Measurements from ENCODE around the gene LRRC45. TPM values are rescaled to one million over a fixed set of nuclear protein-coding genes. Genes with fewer than 3 reads are reported as not detected.

LRRC45 gene
- total and polyA plus RNA-seq, 9 of the 15 experiments (the other 6 are each of a cell fraction or from before 2014, with no cell fraction given): 3.5 to 21.5 (median 11.2) TPM; not detected in 2

DNA sequence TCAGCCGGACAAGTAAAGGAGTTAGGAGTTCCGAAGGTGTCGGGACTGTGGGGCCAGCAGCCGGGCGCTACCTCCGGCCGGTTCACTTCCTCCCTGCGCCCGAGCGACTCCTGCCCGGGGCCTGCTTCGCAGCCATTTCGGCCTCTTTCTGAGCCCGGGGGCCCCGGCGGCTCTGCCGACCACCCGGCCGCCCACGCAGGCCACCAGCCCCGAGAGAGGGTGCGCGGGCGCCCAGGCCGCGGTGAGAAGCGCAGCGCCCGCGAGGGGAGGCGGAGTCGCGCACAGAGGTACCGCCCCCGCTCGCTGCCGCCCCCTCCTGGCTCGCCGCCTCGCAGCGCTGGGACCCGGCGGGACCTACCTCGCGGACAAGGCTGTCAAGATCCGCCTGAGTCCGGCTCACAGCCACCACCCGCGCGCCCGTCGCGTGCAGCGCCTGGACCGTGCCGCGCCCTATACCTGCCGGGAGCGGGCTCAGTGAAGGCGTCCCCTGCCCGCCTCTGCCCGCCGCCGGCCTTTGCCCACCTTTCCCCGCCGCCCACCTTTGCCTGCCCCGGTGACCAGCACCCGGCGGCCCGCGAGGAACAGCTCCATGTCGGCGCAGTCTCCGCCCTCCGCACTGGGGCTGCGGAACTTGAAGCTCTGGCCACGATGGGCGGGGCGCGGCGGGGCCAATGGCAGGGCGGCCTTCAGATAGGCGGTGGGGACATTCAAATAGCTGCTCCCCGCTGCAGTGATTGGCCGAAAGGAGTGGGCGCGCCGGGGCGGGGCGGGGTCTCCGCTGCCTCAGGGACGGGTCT lies 14.2 kb downstream of the LRRC45 start, which contains the start of gene DCXR (continued):
- TF ChIP-seq TGIF2 (CRISPR knock-in tag; IDR thresholded peaks at IDR 0.05): peak; percentile 56; the same call in 1 of the 2 replicates
- peak; percentile 83; the same call in 1 of the 2 replicates for TF ChIP-seq GATAD2A (IDR thresholded peaks at IDR 0.05)
- 0 out of 2 replicates have a peak, but pooled peaks have one; percentile 54 for TF ChIP-seq ETV5 (CRISPR knock-in tag; IDR thresholded peaks at IDR 0.05; ENCODE audit: low read depth)
- TF ChIP-seq PHF20 (IDR thresholded peaks at IDR 0.05; ENCODE audit: partially characterized antibody): peak; percentile 75
- peak; percentile 99 for TF ChIP-seq SUPT5H (IDR thresholded peaks at IDR 0.05)
- TF ChIP-seq NFIX (CRISPR knock-in tag; IDR thresholded peaks at IDR 0.05; ENCODE audit: low read depth): no peak
- TF ChIP-seq, protein P1, sequence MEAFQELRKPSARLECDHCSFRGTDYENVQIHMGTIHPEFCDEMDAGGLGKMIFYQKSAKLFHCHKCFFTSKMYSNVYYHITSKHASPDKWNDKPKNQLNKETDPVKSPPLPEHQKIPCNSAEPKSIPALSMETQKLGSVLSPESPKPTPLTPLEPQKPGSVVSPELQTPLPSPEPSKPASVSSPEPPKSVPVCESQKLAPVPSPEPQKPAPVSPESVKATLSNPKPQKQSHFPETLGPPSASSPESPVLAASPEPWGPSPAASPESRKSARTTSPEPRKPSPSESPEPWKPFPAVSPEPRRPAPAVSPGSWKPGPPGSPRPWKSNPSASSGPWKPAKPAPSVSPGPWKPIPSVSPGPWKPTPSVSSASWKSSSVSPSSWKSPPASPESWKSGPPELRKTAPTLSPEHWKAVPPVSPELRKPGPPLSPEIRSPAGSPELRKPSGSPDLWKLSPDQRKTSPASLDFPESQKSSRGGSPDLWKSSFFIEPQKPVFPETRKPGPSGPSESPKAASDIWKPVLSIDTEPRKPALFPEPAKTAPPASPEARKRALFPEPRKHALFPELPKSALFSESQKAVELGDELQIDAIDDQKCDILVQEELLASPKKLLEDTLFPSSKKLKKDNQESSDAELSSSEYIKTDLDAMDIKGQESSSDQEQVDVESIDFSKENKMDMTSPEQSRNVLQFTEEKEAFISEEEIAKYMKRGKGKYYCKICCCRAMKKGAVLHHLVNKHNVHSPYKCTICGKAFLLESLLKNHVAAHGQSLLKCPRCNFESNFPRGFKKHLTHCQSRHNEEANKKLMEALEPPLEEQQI (IDR thresholded peaks at IDR 0.05): no peak
- peak; percentile 20 for TF ChIP-seq SP2 (IDR thresholded peaks at IDR 0.05; ENCODE audit: extremely low read depth, low read depth, low read length, poor library complexity, severe bottlenecking)
- TF ChIP-seq, protein P2, sequence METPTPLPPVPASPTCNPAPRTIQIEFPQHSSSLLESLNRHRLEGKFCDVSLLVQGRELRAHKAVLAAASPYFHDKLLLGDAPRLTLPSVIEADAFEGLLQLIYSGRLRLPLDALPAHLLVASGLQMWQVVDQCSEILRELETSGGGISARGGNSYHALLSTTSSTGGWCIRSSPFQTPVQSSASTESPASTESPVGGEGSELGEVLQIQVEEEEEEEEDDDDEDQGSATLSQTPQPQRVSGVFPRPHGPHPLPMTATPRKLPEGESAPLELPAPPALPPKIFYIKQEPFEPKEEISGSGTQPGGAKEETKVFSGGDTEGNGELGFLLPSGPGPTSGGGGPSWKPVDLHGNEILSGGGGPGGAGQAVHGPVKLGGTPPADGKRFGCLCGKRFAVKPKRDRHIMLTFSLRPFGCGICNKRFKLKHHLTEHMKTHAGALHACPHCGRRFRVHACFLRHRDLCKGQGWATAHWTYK (CRISPR knock-in tag; IDR thresholded peaks at IDR 0.05): peak; percentile 64; the same call in 1 of the 2 replicates
- TF ChIP-seq NCOA4 (IDR thresholded peaks at IDR 0.05; ENCODE audit: partially characterized antibody): no peak
- TF ChIP-seq TOE1 (IDR thresholded peaks at IDR 0.05; ENCODE audit: borderline replicate concordance): peak; percentile 46; the same call in 1 of the 2 replicates
- no peak; the same call in 1 of the 2 replicates for TF ChIP-seq TOE1 (CRISPR knock-in tag; IDR thresholded peaks at IDR 0.05; ENCODE audit: borderline replicate concordance, low read depth)
- peak; percentile 9; the same call in 1 of the 2 replicates for TF ChIP-seq CREB1 (IDR thresholded peaks at IDR 0.05)
- peak; percentile 62 for TF ChIP-seq CREB1 (CRISPR knock-in tag; IDR thresholded peaks at IDR 0.05)
- TF ChIP-seq EP400 (IDR thresholded peaks at IDR 0.05): peak; percentile 98
- no peak for TF ChIP-seq ZZZ3 (IDR thresholded peaks at IDR 0.05)
- TF ChIP-seq HDAC1 (IDR thresholded peaks at IDR 0.05): peak in 1 of 2 experiments; percentile 99; a peak in 3 of 4 replicates
- peak; percentile 43 for TF ChIP-seq RBBP5 (IDR thresholded peaks at IDR 0.05; ENCODE audit: borderline replicate concordance, insufficient read depth, low read length, poor library complexity, severe bottlenecking)
- TF ChIP-seq MCM2 (IDR thresholded peaks at IDR 0.05; ENCODE audit: low read depth): no peak
- TF ChIP-seq SMC3 (conservative IDR thresholded peaks at IDR 0.05; ENCODE audit: insufficient read depth, low read depth, low read length): peak; percentile 58
- TF ChIP-seq ZNF76 (CRISPR knock-in tag; IDR thresholded peaks at IDR 0.05; ENCODE audit: borderline replicate concordance): no peak
- peak; percentile 69 for TF ChIP-seq SIN3B (IDR thresholded peaks at IDR 0.05; ENCODE audit: low read depth)
- TF ChIP-seq FOSL1 (tag; conservative IDR thresholded peaks at IDR 0.05): peak; percentile 31; the same call in 1 of the 2 replicates
- TF ChIP-seq SMARCC2 (IDR thresholded peaks at IDR 0.05; ENCODE audit: low read depth): no peak; the same call in 1 of the 2 replicates
- TF ChIP-seq ZNF140 (CRISPR knock-in tag; IDR thresholded peaks at IDR 0.05): no peak
- peak; percentile 84 for TF ChIP-seq ATF7 (IDR thresholded peaks at IDR 0.05)
- TF ChIP-seq FOXP1 (CRISPR knock-in tag; IDR thresholded peaks at IDR 0.05): peak; percentile 98
